Testis (tissue), 2 donors: Measurements from ENCODE around the gene MAML3.

Source experiments
- POLR2A ChIP-seq: fragments of 450-650 bp; IDR thresholded peaks from one replicate; pipeline ENCODE4 v1.6.1; 2017; ENCODE audit warnings: antibody characterized with exemption, mild to moderate bottlenecking, moderate library complexity
- TF ChIP-seq, protein P1 (sequence below), 3 experiments: fragments of 450-650 bp in 2 of 3; fragments of 200-600 bp in 1 of 3; sonication (generic) in 1 of 3; IDR thresholded peaks; one replicate each; pipeline ENCODE4 v1.5.1; 2016 to 2019; ENCODE audit warnings: antibody characterized with exemption in 3 of 3, mild to moderate bottlenecking in 2 of 3, moderate library complexity in 1 of 3

DNA sequence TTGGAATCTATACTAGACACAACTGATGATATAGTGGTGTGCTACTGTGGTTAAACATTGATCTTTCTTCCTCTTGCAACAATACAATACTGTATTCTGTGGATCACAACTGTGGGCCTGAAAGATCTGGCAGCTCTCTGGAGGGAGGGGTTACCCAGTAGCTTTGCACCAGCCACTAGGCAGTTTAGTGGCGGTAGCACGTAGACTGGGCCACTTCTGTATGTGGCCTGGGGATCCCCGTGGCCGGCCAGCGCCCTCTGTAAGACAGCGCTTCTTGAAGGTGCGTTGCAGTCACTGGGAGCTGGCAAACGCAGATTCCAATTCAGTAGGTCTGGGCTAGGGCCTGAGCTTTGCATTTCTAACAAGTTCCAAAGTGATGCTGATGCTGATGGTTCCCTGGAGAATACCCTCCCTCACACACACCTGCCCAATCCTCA lies 319.7 kb downstream of the MAML3 start:
- TF ChIP-seq, protein P1, sequence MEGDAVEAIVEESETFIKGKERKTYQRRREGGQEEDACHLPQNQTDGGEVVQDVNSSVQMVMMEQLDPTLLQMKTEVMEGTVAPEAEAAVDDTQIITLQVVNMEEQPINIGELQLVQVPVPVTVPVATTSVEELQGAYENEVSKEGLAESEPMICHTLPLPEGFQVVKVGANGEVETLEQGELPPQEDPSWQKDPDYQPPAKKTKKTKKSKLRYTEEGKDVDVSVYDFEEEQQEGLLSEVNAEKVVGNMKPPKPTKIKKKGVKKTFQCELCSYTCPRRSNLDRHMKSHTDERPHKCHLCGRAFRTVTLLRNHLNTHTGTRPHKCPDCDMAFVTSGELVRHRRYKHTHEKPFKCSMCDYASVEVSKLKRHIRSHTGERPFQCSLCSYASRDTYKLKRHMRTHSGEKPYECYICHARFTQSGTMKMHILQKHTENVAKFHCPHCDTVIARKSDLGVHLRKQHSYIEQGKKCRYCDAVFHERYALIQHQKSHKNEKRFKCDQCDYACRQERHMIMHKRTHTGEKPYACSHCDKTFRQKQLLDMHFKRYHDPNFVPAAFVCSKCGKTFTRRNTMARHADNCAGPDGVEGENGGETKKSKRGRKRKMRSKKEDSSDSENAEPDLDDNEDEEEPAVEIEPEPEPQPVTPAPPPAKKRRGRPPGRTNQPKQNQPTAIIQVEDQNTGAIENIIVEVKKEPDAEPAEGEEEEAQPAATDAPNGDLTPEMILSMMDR (IDR thresholded peaks at IDR 0.05) = no peak
- TF ChIP-seq POLR2A = no peak
